Kidney tubule cell (primary cell): ENCODE measurements around the gene XXYLT1.
"Not testable (repeated sequence)": the region's sequence is repeated elsewhere in the genome, so short reads cannot be mapped to it uniquely, and the experiment has no call there.

Source experiments
- DNase-seq: peaks from one replicate; pipeline ENCODE4 v3.0.0-alpha.2; 2018; ENCODE audit warnings: low spot score

XXYLT1 gene

GRCh38 chr3:195063581-195064193, 207.3 kb downstream of the XXYLT1 start:
- DNase-seq, result no peak

- DNase-seq, result no peak
Observed at GRCh38 chr3:195062866-195063540, 208.0 kb downstream of the XXYLT1 start.

- DNase-seq, result no peak
Observed at GRCh38 chr3:195061756-195062655, 209.0 kb downstream of the XXYLT1 start.

- no peak for DNase-seq
Observed at GRCh38 chr3:195060531-195061291, 210.2 kb downstream of the XXYLT1 start.

GRCh38 chr3:195060217-195060481, 210.8 kb downstream of the XXYLT1 start:
- DNase-seq, result no peak

- no peak for DNase-seq
Observed at GRCh38 chr3:195059471-195060216, 211.3 kb downstream of the XXYLT1 start.

- no peak for DNase-seq
Observed at GRCh38 chr3:195059006-195059350, 212.0 kb downstream of the XXYLT1 start.

- no peak for DNase-seq
Observed at GRCh38 chr3:195058336-195059005, 212.5 kb downstream of the XXYLT1 start.

GRCh38 chr3:195057716-195058115, 213.2 kb downstream of the XXYLT1 start:
- DNase-seq, result no peak

GRCh38 chr3:195056506-195056905, 214.5 kb downstream of the XXYLT1 start:
- DNase-seq, result no peak

- no peak for DNase-seq
Observed at GRCh38 chr3:195054311-195054710, 216.6 kb downstream of the XXYLT1 start.

GRCh38 chr3:195052939-195053338, 218.0 kb downstream of the XXYLT1 start:
- DNase-seq, result no peak

GRCh38 chr3:195050296-195050695, 220.7 kb downstream of the XXYLT1 start:
- not testable (repeated sequence) for DNase-seq

- DNase-seq, result no peak
Observed at GRCh38 chr3:195048059-195048905, 222.7 kb downstream of the XXYLT1 start.

- DNase-seq, result no peak
Observed at GRCh38 chr3:195047536-195047935, 223.4 kb downstream of the XXYLT1 start.

- no peak for DNase-seq
Observed at GRCh38 chr3:195046441-195046840, 224.5 kb downstream of the XXYLT1 start.

- no peak for DNase-seq
Observed at GRCh38 chr3:195045481-195046210, 225.3 kb downstream of the XXYLT1 start.

- no peak for DNase-seq
Observed at GRCh38 chr3:195044411-195044810, 226.5 kb downstream of the XXYLT1 start.

- no peak for DNase-seq
Observed at GRCh38 chr3:195043607-195044339, 227.2 kb downstream of the XXYLT1 start.
